ENCODE results near the gene SCN4A.

SCN4A gene

GRCh38 chr17:63960430-63960829, 12.3 kb downstream of the SCN4A start:
- DNase-seq (ENCODE audit: low read depth), result no peak
- TF ChIP-seq CTCF (IDR thresholded peaks at IDR 0.05; ENCODE audit: low read length, missing control alignments), result no peak
- no peak overlapping the region for H3K4me3 ChIP-seq (replicated peaks; ENCODE audit: low read depth, low read length)

GRCh38 chr17:63960006-63960405, 12.7 kb downstream of the SCN4A start:
- no peak overlapping the region for H3K4me3 ChIP-seq (replicated peaks; ENCODE audit: low read depth, low read length)
- TF ChIP-seq CTCF (IDR thresholded peaks at IDR 0.05; ENCODE audit: low read length, missing control alignments), result no peak
- no peak for DNase-seq (ENCODE audit: low read depth)

GRCh38 chr17:63956296-63956920, 16.3 kb downstream of the SCN4A start:
- TF ChIP-seq CTCF (IDR thresholded peaks at IDR 0.05; ENCODE audit: low read length, missing control alignments), result no peak
- no peak overlapping the region for H3K4me3 ChIP-seq (replicated peaks; ENCODE audit: low read depth, low read length)
- DNase-seq (ENCODE audit: low read depth), result peak; percentile 14

- TF ChIP-seq CTCF (IDR thresholded peaks at IDR 0.05; ENCODE audit: low read length, missing control alignments), result no peak
- DNase-seq (ENCODE audit: low read depth), result no peak
- H3K4me3 ChIP-seq (replicated peaks; ENCODE audit: low read depth, low read length), result no peak overlapping the region
Measured at GRCh38 chr17:63955791-63956190, 16.9 kb downstream of the SCN4A start.

- no peak for TF ChIP-seq CTCF (IDR thresholded peaks at IDR 0.05; ENCODE audit: low read length, missing control alignments)
- no peak overlapping the region for H3K4me3 ChIP-seq (replicated peaks; ENCODE audit: low read depth, low read length)
- no peak for DNase-seq (ENCODE audit: low read depth)
Measured at GRCh38 chr17:63955232-63955631, 17.5 kb downstream of the SCN4A start.

GRCh38 chr17:63954402-63955063, 18.2 kb downstream of the SCN4A start:
- no peak overlapping the region for H3K4me3 ChIP-seq (replicated peaks; ENCODE audit: low read depth, low read length)
- DNase-seq (ENCODE audit: low read depth), result no peak
- TF ChIP-seq CTCF (IDR thresholded peaks at IDR 0.05; ENCODE audit: low read length, missing control alignments), result no peak

All from fibroblast of pulmonary artery (primary cell).